Stimulated activated CD8-positive, alpha-beta memory T cell treated with anti-CD3 and anti-CD28 coated beads, Interleukin-4, amount 100 ng/mL, for 48 hours (primary cell): ENCODE measurements around the gene ZKSCAN2.

Source experiments
- DNase-seq: peaks from one replicate; pipeline ENCODE4 v3.0.0-alpha.2; 2020

The ZKSCAN2 gene

DNA sequence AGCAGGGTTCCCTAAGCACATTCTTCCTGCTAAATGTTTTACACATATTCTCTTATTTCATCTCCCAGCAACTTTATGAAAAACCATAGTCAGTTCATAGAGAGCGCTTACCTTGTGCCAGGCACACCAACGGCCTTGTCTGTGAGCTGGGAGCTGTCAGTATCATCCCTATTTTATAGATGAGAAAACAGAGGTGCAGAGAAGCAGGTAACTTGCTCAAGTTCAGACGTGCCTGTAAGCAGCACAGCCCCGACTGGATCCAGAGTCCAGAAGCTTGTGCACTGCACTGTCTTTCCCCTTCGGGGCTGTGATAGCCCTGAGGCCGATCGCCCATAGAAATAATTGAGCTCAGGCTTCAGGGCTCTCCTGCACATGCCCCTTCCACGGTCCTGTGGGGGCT lies 34.7 kb downstream of the ZKSCAN2 start:
- no peak for DNase-seq

DNA sequence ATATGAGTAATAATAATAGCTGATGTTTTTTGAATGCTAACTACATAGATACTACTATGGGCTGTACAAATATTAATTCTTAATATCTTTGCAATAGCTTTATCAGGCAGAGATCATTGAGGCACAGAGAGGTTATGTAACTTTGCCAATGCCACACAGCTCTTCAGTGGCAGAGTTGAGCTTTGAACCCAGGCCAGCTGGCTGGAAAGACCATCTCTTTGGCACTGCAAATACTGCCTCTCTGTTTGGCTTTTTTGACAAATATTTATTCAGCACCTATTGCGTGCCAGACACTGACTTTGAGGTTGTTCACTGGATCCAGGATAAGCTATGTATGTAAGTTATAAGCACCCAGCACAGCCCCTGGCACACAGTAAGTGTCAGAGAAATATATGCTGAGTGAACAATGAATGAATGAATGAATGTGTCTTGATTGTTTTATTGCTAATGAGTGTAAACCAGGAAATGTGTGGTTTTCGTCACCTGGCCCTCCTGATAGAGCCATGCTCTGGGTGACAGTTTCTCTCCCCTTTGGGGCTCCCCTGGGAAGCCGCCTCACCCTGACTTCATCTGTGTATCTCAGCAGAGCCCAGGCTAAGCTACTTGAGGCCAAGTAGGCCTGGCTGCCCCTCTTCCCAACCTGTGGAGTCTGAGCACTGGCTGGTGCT lies 38.4 kb downstream of the ZKSCAN2 start:
- DNase-seq = no peak

DNA sequence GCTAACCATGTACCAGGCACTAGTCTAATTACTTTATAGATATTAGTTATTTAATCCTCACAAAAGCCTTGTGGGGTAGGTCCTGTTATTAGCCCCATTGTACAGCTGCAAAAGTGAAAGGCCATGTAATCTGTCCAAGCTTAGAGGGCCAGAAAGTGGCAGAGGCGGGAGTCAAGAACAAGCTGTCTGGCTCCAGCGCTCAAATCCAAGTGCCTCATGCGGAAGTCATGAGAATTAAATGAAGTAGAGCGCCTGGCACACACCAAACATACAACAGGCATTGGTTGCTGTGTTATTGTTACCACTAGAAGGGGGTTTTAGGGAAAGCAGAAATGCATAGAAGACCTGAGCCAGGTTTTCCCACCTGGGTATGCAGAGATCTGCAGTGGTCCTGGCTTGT lies 39.7 kb downstream of the ZKSCAN2 start:
- DNase-seq = no peak

DNA sequence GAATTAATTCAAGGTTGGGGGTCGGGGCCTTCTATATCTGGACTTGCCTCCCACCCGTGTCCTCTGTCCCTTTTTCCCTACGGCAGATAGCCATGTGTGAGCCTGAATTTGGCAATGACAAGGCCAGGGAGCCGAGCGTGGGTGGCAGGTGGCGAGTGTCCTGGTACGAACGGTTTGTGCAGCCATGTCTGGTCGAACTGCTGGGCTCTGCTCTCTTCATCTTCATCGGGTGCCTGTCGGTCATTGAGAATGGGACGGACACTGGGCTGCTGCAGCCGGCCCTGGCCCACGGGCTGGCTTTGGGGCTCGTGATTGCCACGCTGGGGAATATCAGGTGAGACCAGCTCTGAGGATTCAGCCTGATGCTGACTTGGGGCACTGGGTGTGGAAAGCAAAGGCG lies 40.5 kb downstream of the ZKSCAN2 start:
- DNase-seq = no peak

DNA sequence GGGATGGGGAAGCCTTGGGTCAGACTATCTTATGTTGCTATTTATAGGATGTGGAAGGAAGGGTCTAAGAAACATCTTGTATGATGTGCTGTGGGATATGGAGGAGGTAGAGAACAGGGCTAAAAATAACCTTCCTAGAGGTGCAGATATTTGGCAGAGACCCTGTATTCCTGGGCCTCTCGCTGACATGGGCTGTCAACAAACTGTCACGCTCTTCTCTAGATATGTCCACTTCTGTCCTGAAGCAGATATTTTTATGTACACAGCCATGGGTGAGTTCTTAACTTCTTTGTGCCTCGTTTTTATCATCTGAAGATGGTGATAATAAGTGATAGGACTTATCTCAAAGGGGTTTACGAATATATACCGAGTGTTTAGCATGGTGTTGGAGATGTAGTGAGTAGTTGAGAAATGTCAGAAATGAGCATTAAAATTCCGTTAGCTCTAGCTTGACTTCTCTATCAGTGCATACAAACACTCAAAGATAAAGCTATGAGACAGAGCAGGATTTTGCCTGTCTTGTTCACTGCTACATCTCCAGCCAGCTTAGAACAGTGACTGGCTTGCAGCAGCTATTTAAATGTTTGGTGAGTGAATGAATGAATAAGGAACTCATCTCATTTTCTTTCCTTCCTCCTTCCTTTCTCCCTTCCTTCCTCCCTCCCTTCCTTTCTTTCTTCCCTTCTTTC lies 43.8 kb downstream of the ZKSCAN2 start:
- DNase-seq = no peak

DNA sequence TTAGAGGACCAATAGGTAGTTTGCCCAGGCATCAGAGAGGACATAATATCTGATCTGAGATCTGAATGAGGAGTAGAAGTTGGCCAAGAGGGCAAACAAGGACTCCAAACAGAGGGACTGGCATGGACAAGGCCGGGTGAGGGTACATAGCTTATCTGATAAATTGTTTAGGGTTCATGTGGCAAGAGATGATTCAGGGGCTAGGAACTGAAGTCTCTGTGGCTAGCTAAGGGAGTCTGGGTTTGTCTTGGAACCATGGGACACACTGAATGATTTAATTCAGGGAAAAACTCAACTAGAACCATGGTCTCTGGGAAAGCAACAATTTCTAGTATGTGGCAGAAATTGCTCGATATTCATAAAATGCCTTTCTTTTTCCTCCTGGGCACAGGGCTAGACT lies 45.0 kb downstream of the ZKSCAN2 start:
- no peak for DNase-seq

DNA sequence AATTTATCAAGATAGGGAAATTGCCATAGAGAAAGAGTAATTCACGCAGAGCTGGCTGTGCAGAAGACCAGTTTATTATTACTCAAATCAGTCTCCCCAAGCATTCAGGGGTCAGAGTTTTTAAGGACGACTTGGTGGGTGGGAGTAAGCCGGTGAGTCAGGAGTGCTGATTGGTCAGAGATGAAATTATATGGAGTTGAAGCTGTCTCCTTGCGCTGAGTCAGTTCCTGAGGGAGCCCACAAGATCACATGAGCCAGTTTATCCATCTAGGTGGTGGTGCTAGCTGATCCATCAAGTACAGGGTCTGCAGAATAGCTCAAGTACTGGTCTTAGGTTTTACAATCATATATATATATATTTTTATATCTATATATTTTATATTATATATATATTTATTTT lies 46.9 kb downstream of the ZKSCAN2 start:
- peak; percentile 25 for DNase-seq

DNA sequence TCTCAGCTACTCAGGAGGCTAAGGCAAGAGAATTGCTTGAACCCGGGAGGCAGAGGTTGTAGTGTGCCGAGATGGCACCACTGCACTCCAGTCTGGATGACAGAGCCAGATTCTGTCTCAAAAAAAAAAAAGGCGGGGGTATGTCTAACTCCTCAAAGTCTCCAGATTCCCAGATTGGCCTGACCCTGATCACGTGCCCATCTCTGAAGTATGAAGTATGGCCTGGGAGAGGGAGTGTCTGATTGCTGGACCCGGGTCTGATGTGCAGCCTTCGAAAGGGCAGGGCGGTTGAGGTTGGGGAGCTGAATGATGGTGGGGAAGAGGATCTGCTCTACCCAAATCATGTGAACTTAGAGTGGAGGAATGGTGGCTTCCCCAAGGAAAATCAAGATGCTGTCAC lies 58.2 kb downstream of the ZKSCAN2 start:
- DNase-seq = no peak

DNA sequence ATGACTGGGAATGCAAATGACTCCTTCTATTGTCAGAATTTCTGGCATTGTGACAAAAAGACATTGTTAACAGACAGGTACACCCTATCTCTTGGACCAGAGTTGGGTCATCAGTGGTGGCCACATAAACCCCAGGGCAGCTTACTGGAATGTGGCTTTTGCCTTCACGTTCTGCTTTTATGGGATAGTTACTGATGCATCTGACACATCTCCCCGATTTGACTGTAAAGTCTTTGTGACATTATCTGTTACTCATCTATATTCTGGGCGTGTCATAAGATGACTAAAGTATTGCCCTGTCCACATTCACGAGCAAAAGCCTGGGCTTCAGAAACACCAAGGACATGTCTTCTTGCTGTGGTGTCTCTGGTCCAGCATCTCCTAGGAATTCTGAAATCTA lies 59.6 kb downstream of the ZKSCAN2 start:
- no peak for DNase-seq

DNA sequence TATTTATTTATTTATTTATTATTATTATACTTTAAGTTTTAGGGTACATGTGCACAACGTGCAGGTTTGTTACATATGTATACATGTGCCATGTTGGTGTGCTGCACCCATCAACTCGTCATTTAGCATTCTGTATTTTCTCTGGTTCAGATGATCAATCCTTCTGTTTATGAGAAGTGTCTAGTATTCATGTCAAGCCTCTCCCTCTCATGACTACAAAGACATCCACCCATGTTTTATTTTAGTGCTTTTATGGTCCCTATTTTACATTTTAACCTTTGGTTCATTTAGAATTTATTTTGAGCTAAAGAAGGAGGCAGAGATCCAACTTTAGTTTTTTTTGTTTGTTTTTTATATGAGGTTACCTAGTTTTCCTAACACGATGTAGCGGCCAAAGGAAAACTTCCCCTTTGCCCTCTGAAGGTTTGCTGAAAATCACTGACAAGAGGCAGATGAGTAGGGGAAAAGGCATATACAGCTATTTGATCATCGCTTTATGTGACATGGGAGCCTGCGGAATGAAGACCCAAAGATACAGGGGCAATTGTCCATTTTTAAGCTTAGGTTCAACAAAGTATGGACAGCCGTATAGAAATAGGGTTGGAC lies 63.3 kb downstream of the ZKSCAN2 start:
- DNase-seq = no peak

DNA sequence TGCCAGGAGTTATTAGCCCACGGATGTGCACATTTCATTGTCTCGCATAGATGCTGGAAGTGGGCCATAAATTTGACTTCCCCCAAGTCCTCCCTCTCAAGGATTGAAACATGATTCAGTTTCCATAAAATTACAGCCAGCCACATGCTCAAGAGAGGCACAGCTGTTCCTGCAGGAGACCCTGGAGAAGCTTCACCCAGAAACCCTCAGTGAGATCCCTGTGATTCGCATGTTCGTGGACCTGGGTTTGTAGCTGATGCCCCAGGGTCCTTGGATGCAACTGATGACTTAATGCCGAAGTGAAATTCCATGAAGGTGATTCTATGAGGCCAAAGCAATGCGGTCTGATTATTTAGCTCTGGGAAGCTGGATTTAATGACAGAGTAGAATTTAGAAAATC lies 65.5 kb downstream of the ZKSCAN2 start:
- no peak for DNase-seq

DNA sequence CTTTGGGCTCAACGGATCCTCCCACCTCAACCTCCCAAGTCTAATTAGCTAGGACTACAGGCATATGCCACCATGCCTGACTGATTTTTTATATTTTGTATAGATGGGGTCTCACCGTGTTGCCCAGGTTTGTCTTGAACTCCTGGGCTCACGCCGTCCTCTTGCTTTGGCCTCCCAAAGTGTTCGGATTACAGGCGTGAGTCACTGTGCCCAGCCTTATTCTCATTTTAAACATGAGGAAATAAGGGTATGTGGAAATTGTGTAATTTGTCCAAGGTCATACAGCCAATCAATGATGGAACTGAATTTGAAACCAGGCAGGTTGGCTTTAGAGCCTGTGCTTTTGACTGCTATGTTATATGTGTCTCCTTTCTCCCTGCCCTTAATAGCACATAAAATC lies 68.3 kb downstream of the ZKSCAN2 start:
- DNase-seq = no peak

DNA sequence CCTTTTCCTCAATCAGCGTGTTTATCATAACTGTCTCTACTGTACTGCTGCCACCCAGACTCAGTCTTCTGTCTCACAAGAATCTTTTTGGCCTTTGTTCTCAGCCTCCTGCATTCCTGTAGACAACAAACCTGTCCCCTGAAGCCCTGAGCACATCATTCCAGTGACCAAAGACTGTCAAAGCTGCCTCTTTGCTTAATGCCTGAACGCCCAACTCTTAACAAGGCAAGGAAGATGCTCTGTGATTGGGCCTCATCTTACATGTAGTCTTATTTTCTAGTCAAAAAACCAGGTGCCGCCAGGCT lies 70.2 kb downstream of the ZKSCAN2 start:
- no peak for DNase-seq
